HG02852 (cell line): Measurements from ENCODE around the gene BCAM.

ENCODE experiments used
- ATAC-seq: cut with Tn5 transposase; IDR thresholded peaks from one replicate; pipeline ENCODE4 v1.9.1; 2021; ENCODE audit warnings: mild to moderate bottlenecking, moderate library complexity; ENCODE audit not compliant: unreplicated experiment

BCAM gene

DNA sequence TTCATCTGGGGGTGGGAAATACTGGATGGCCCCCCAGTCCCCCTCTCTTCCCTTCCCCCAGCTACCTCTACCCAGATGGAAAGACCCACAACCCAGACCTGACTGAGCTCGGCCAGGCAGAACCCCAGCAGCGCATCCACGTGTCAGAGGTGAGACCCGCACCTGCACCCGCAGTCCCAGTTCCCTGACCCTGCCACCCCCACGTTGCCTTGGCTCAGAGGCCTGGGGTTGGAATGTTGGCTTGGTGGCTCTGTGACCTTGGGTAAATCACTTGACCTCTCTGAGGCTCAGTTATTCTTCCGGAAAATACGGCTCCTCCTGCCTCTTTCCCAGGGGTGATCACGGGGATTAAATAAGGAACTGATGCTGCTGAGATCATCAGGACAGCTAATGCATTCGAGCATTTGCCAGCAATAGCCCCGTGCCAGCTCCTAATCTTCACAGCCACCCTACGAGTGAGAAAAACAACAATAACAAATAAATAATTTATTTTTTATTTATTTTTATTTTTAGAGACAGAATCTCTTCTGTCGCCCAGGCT, 18.9 kb upstream of the BCAM start:
- no peak for ATAC-seq

DNA sequence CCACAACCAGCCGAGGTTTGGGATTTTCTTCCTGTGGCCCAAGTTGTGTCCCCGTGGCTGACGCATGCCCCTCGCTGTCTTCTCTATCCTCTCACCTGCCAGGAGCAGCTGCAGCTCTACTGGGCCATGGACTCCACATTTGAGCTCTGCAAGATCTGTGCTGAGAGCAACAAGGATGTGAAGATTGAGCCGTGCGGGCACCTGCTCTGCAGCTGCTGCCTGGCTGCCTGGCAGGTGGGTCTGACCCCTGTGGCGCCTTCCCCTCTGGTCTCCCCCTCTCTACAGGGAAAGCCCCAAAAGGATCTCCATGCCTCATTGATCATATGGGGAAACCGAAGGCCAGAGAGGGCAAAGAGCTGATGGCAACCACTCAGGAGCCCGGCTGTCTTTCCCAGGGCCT, 16.6 kb upstream of the BCAM start:
- ATAC-seq = no peak

DNA sequence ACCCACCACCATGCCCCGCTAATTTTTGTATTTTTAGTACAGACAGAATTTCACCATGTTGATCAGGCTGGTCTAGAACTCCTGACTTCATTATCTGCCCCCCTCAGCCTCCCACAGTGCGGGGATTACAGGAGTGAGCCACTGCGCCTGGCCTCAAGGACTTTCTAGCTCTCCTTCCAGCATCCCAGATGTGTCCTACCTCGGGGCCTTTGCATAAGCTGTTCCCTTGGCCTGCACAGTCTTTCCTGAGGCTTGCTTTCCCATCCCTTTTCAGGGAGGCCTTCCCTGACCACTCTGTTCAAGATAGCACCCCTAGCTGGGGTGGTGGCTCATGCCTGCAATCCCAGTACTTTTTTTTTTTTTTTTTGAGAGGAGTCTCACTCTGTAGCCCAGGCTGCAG, 14.3 kb upstream of the BCAM start:
- ATAC-seq = no peak

DNA sequence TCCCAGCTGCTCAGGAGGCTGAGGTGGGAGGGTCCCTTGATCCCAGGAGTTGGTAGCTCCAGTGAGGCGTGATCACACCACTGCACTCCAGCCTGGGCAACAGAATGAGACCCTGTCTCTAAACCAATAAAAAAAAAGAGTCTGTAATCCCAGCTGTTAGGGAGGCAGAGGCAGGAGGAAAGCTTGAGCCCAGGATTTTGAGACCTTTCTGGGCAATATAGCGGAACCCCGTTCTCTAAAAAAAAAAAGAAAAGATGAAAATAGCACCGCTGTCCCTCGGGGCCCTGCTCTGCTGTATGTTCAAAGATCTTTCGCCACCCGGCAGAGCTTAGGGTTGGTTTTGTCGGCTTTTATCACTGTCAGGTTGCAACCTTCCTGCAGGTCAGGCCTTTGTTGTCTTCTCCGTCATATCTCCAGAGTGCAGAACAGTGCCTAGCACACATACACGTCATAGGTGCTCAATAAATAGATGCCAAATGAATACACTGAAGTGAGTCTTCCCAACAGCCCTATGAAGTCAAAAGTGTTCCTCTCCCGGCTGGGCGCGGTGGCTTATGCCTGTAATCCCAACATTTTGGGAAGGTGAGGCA, 13.4 kb upstream of the BCAM start:
- no peak for ATAC-seq

DNA sequence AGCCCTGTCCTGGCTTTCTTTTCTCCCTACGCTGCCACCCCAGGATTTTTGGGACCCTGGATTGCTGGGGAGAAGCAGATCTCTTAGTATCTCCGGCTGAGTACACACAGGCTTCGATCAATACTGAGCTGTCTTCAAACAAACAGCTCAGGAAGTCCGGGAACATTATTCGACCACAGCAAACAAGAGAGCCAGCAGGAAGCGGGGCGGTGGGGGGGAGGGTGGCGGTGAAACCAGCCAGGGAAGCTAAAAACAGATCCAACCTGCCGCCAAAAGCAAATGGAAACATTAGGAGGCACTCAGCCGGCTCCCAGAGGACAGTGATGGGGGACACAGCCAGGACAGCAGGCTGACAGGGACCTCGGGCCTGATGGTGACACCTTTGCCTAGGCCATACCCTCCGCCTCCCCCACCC, 12.2 kb upstream of the BCAM start:
- ATAC-seq = no peak

DNA sequence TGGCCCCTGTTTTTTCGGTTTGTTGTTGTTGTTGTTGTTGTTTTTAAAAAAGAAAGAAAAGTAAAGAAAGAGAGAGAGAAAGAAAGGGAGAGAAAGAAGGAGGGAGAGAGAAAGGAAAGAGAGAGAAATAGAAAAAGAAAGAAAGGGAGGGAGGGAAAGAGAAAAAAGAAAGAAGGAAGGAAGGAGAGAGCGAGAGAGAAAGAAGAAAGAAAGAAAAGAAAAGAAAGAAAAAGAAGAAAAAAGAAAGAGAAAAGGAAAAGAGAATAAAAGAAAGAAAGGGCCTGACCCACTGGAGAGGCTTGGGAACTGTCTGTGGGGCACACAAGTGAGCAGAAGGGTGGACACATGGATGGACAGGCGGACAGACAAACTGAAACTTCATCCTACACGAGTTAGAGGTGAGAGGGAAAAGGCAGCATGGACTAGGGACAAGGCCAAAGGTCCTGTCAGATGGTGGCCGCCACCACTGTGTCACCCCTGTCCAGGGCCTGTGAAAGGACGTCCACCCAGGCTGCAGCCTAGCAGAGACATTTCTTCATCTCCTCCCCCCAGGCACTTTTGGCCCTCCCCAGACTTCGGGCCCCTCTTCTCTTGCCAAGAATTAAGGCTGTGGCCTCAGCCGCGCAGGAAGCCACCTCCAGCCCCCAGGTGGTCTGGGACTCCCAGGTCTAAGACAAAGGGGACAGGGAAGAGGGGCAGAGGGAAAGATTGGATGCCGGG, 9.1 kb upstream of the BCAM start:
- ATAC-seq = no peak

DNA sequence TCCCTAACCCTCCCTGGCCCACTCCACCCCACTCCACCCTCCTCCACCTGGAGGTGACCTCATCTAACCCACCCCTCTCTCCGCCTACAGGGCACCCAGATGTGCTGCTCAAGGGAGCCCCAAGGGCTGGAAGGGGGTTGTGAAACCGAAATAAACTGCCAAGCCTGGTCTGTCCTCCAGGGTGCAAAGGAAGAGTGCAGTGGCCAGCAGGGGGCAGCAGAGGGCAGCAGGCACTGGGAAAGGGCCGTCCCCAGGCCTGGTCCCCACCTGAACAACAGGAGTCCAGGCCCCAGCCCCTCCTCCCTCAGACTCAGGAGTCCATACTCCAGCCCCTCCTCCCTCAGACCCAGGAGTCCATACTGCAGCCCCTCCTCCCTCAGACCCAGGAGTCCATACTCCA, 8.4 kb upstream of the BCAM start:
- ATAC-seq = no peak

DNA sequence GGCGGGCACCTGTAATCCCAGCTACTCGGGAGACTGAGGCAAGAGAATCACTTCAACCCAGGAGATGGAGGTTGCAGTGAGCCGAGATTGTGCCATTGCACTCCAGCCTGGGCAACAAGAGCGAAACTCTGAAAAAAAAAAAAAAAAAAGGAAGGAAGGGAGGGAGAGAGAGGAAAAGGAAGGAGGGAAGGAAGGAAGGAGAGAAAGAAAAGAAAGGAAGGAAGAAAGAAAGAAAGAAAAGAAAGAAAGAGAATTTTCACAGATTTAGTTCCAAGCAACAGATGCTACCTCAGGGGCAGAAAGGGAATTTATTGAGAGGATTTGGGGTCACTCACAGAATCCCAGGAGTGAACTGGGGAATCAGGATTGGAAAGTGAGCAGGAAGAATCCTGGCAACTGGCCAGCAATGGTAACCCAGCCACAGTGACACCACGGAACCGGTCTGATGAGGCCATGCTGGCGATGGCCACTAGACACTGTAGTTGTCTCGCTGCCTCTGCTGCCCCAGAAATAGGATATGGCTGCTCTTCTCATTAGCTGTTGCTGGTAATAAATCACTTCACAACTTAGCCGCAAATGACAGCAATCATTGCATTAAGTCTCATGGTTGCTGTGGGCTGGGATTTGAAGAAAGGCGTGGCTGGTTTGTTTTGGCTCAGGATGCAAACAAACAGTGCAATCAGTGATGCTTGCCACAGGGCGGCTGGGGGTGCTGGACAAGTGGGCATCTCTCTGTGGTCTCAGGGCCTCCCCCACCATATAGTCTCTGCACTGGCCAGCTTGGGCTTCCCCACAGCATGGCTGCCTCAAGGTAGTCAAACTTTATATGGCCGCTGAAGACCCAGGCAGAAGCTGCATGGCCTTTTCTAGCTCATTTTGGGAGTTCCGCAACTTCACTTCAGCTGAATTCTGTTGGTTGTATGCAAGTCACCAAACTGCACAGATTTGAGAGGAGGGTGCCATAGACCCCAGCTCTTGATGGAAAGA, 5.2 kb upstream of the BCAM start:
- ATAC-seq = no peak

DNA sequence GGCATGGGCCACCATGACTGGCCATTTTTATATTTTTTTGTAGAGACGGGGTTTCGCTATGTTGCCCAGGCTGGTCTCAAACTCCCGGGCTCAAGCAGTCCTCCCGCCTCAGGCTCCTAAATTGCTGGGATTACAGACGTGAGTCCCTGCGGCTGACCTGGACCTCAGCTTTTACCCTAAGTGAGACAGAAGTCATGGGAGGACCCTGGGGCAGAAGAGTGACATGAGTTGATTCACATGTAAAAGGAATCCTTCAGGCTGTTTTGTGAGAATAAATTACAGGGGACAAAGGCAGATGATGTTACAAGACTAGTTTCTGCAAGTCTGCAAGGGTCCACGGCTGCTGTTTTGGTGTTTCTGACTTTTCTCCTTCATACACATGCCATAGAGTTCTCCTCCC, 2.6 kb upstream of the BCAM start:
- ATAC-seq = no peak

DNA sequence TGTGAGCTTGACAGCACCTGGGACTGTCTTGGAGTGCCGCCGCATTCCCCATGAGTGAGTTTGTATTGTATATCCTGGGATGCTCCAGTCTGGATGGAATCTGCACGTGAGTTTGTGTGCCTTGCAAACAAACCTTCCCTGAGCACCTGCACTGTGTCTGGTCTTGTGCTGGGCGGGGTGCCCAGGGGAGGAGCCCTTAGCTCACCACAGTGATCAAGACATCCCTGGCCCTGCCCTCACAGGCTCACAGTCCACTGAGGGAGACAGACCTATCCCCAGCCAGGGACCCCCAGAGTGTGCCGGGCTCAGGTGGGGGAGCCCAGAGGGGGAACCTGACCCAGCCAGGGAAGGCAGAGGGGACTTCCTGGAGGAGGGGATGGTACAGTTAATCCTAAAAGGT, 1.7 kb upstream of the BCAM start:
- ATAC-seq = no peak

DNA sequence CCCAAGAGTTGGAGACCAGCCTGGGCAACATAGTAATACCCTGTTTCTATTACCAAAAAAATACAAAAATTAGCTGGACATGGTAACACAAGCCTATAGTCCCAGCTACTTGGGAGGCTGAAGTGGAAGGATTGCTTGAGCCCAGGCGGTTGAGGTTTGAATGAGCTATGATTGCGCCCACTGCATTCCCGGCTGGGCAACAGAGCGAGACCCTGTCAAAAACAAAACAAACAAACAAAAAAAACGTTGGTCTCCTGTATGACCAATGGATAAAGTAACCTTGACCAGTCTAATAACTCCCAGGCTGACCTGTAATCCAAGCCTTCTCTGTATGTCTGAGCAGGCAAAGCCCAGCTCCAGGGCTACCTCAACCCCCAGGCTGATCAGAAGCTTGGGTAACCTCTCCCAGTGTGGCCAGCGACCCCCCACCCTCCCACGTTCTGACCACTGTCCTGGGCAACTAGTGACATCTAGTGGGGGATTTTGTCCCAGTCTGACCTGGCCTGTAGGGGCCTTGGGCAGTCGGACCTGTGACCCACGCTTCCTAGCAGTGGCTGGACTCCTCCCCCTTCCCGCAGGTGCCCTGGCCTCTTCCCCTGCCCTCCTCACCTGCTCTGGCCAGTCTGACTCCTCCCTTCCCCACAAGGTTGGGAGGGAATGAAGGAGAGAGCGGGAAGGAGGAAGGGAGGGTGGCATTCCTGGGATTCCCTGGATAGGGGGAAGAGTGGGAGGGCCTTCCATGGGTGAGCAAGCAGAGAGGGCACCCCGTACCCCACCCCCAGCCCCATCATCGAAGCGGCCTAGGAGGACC, 1.0 kb upstream of the BCAM start:
- no peak for ATAC-seq

DNA sequence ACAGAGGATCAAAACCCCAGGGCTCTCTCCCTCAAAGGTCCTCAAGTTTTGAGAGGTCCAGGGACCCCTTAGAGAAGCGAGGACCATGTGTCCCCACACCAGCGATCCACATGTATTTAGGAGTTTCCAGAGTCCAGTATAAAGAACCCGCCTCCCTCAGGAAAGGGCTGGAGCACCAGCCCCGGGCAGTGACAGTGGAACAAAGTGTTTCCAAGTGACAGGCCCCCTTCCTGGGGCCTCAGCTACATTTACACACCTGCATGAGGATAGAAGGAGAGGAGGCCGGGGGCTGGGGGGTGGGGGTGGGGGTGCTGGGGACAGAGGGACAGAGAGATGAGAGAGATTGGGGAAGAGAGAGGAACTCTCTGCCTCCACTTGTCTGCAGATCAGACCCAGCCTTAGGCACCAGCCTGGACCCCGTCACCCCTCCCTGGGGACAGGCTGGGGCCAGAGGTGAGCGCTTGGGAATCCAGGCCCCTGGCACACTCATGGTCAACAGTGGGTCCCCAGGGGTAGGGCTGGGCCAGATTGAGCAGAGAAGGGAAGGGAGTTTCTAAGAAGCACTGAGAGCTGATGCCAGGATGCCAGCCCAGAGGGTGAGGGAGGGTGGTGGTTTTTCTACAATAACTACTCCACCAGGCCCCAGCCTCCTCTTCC, 802 bp downstream of the BCAM start:
- no peak for ATAC-seq

DNA sequence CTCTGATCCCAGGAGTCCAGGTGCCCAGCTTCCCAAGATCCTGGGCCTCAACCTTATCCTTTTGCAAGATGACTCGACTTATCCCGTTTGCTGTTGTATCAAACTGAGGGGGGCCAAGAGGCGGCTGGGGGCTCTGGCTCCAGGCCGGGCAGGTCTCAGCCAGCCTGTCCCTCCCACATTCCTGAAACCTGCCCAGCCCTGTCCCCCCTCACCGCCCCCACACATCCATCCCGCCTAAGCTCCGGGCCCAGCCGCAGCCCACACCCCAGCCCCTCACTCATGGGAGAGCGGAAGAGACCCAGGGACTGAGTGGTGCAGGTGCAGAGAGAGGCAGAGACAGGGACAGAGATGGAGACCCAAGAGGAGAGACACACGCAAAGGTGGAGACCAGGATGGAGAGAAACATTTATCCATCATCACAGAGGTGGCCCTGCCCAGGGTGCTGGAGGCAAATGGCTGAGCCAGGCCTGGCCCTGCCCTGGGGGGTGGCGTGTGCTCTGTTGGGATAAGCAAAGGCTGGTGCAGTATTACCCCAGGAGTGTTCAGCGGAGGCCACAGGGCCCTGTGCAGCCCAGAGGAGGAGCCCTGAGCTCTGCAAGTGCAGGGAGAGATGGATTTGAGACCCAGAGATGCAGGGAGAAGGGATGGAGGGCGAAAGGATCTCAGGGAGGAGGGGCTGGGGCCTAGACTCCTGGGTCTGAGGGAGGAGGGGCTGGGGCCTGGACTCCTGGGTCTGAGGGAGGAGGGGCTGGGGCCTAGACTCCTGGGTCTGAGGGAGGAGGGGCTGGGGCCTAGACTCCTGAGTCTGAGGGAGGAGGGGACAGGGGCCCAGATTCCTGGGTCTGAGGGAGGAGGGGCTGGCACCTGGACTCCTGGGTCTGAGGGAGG, 1.6 kb downstream of the BCAM start:
- ATAC-seq = no peak

DNA sequence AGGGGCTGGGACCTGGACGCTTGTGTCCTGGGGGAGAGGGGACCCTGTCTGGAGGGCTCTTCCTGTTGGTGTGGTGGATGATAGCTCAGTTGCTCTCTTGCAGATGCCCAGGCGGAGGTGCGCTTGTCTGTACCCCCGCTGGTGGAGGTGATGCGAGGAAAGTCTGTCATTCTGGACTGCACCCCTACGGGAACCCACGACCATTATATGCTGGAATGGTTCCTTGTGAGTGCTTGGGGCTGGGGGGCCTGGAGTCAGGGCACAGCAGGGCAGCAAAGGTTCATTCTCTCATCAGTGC, 2.2 kb downstream of the BCAM start:
- ATAC-seq = no peak

DNA sequence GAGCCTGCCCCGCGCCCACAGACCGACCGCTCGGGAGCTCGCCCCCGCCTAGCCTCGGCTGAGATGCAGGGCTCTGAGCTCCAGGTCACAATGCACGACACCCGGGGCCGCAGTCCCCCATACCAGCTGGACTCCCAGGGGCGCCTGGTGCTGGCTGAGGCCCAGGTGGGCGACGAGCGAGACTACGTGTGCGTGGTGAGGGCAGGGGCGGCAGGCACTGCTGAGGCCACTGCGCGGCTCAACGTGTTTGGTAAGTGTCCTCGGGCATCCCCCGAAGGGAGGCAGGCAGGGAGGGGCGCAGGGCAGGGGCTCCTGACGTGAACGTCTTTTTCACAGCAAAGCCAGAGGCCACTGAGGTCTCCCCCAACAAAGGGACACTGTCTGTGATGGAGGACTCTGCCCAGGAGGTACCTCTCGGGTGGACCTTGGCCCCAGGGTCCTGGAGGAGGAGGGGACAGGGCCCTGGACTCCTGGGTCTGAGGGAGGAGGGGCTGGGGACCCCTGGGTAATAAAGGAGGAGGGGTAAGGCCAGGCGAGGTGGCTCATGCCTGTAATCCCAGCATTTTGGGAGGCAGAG, 3.3 kb downstream of the BCAM start:
- no peak for ATAC-seq

DNA sequence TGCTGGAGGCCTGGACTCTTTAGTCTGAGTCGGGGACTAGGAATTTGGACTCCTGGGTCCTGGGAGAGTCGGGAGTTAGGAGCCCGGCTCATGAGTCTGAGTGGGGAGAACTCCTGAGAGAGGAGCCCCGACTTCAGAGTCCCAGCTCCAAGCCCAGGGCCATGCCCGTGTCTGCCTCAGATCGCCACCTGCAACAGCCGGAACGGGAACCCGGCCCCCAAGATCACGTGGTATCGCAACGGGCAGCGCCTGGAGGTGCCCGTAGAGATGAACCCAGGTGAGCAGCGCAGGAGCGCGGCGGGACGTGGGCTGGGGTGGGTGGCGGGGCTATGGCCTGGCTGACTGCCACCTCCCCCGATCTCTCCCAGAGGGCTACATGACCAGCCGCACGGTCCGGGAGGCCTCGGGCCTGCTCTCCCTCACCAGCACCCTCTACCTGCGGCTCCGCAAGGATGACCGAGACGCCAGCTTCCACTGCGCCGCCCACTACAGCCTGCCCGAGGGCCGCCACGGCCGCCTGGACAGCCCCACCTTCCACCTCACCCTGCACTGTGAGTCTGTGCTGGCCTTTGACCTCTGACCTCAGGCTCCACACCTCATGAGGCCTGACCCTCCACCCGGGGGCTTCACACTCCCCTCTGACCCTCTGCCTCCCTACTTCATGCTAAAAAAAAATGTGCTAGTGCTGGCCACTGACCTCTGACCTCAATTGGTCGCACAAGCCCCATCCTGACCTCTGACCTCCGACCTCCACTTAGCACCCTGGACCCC, 4.4 kb downstream of the BCAM start:
- no peak for ATAC-seq

DNA sequence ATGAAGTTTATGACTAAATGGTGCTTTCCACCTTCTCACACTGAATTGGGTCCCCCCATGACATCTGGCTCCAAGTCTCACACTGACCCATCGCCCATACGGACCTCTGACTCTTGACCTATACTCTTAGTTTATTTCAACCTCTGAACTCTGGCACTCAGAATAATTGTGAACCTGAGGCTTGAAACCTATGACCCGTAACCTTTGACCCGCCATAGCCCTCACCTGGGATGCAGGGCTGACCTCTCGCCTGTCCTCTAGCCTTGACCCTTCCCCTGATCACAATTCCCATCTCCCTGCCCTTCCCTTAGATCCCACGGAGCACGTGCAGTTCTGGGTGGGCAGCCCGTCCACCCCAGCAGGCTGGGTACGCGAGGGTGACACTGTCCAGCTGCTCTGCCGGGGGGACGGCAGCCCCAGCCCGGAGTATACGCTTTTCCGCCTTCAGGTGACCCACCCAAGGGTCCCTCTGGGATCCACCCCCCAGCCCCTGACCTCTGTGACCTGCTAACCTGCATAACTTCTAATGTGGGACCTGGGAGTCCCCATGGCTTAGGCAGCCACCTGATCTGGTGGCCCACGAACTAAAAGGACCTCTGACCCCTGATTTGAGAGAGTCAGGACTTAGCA, 5.1 kb downstream of the BCAM start:
- ATAC-seq = no peak

DNA sequence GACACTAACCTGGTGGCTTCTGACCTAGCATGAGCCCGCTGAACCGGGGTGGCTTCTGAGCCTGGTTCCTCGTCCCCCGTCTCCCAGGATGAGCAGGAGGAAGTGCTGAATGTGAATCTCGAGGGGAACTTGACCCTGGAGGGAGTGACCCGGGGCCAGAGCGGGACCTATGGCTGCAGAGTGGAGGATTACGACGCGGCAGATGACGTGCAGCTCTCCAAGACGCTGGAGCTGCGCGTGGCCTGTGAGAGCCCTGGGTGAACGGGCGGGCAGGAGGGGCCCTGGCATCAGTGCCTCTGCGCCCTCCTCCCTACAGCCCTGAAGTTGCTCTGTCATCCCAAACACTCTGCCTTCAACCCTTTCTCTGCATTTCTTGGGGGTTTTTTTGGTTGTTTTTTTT, 5.6 kb downstream of the BCAM start:
- ATAC-seq = no peak
